Measurements from ENCODE around the gene NDUFS8. TPM values are rescaled to one million over a fixed set of nuclear protein-coding genes. Genes with fewer than 3 reads are reported as not detected.

The NDUFS8 gene
- total RNA-seq, 1 donor from 2014 or later: 125 TPM

GRCh38 chr11:68056317-68057285, 26.1 kb downstream of the NDUFS8 start:
- no peak overlapping the region for H3K27ac Mint-ChIP-seq
- no peaks in the 10 kb centered on the region for H3K27me3 Mint-ChIP-seq

DNA sequence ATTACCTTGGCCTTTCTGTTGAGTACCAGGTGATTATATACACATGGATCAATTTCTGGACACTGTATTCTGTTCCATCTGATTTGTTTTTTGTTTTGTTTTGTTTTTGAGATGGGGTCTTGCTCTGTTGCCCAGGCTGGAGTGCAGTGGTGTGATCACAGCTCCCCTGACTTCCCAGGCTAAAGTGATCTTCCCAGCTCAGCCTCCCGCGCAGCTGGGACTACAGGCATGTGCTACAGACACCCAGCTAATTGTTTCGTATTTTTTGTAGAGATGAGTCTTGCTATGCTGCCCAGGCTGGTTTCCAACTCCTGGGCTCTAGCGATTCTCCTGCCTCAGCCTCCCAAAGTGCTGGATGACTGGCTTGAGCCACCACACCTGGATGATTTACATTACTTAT, 27.3 kb downstream of the NDUFS8 start:
- Mint-ChIP-seq H3K36me3 (ENCODE audit: insufficient read depth) (peaks cover 32% of the 10 kb centered on the region), H3K27ac (no peak overlapping the region)

More at GRCh38 chr11:68056317-68057285, 26.1 kb downstream of the NDUFS8 start:
- Mint-ChIP-seq H3K9me3 (ENCODE audit: low read depth) (no peaks in the 10 kb centered on the region), H3K4me3 (ENCODE audit: low read depth) (no peak overlapping the region), H3K4me1 (ENCODE audit: low read depth) (no peaks in the 10 kb centered on the region), H3K36me3 (ENCODE audit: insufficient read depth) (peaks cover 30% of the 10 kb centered on the region)
- no peak for TF ChIP-seq CTCF (IDR thresholded peaks at IDR 0.05; ENCODE audit: unreplicated experiment)
- no peak for DNase-seq (ENCODE audit: low spot score, unreplicated experiment)

GRCh38 chr11:68061508-68061907, 31.0 kb downstream of the NDUFS8 start:
- Mint-ChIP-seq H3K4me1 (ENCODE audit: low read depth) (no peaks in the 10 kb centered on the region), H3K9me3 (ENCODE audit: low read depth) (no peaks in the 10 kb centered on the region), H3K27me3 (no peaks in the 10 kb centered on the region), H3K36me3 (ENCODE audit: insufficient read depth) (peaks cover 42% of the 10 kb centered on the region), H3K4me3 (ENCODE audit: low read depth) (no peak overlapping the region), H3K27ac (no peak overlapping the region)
- no peak for DNase-seq (ENCODE audit: low spot score, unreplicated experiment)
- TF ChIP-seq CTCF (IDR thresholded peaks at IDR 0.05; ENCODE audit: unreplicated experiment): no peak

More for the DNA sequence above, 27.3 kb downstream of the NDUFS8 start:
- no peak for DNase-seq (ENCODE audit: low spot score, unreplicated experiment)
- no peak for TF ChIP-seq CTCF (IDR thresholded peaks at IDR 0.05; ENCODE audit: unreplicated experiment)
- Mint-ChIP-seq H3K9me3 (ENCODE audit: low read depth) (no peaks in the 10 kb centered on the region), H3K4me3 (ENCODE audit: low read depth) (no peak overlapping the region), H3K27me3 (no peaks in the 10 kb centered on the region), H3K4me1 (ENCODE audit: low read depth) (no peaks in the 10 kb centered on the region)

GRCh38 chr11:68064926-68065325, 34.4 kb downstream of the NDUFS8 start:
- no peak overlapping the region for H3K27ac Mint-ChIP-seq
- no peak for DNase-seq (ENCODE audit: low spot score, unreplicated experiment)
- no peaks in the 10 kb centered on the region for H3K27me3 Mint-ChIP-seq
- no peaks in the 10 kb centered on the region for H3K9me3 Mint-ChIP-seq (ENCODE audit: low read depth)
- H3K36me3 Mint-ChIP-seq (ENCODE audit: insufficient read depth): peaks cover 29% of the 10 kb centered on the region
- no peak for TF ChIP-seq CTCF (IDR thresholded peaks at IDR 0.05; ENCODE audit: unreplicated experiment)
- no peak overlapping the region for H3K4me3 Mint-ChIP-seq (ENCODE audit: low read depth)
- H3K4me1 Mint-ChIP-seq (ENCODE audit: low read depth): no peaks in the 10 kb centered on the region

- Mint-ChIP-seq H3K4me1 (ENCODE audit: low read depth) (no peaks in the 10 kb centered on the region), H3K27me3 (no peaks in the 10 kb centered on the region), H3K9me3 (ENCODE audit: low read depth) (no peaks in the 10 kb centered on the region), H3K36me3 (ENCODE audit: insufficient read depth) (peaks cover 31% of the 10 kb centered on the region), H3K4me3 (ENCODE audit: low read depth) (no peak overlapping the region), H3K27ac (no peak overlapping the region)
- no peak for DNase-seq (ENCODE audit: low spot score, unreplicated experiment)
- no peak for TF ChIP-seq CTCF (IDR thresholded peaks at IDR 0.05; ENCODE audit: unreplicated experiment)
These were observed 35.4 kb downstream of the NDUFS8 start for GRCh38 chr11:68065841-68066240.

Measured in progenitor cell of endocrine pancreas (in vitro differentiated cells).